Measurements from ENCODE around the gene SLC4A7. TPM values are rescaled to one million over a fixed set of nuclear protein-coding genes. Genes with fewer than 3 reads are reported as not detected.

The SLC4A7 gene
- polyA plus RNA-seq, 1 experiment, result 42.9 TPM

GRCh38 chr3:27509376-27509775 is 25.2 kb upstream of the SLC4A7 start:
- no peak for DNase-seq (ENCODE audit: low read depth, low spot score)
- Histone ChIP-seq H3K4me3 (ENCODE audit: low read depth, low read length) (no peak overlapping the region), H3K27me3 (ENCODE audit: control insufficient read depth, insufficient read depth, low read length) (no peaks in the 10 kb centered on the region), H3K27ac (ENCODE audit: low read depth, low read length) (no peak overlapping the region), H3K9me3 (ENCODE audit: control insufficient read depth, insufficient read depth, low read length) (no peaks in the 10 kb centered on the region; the same call in 1 of the 2 replicates)
- CTCF ChIA-PET, result interaction anchor here (0.6 kb wide), 1 partner anchor 171 kb away, joined by 9 read pairs; no protein-coding TSS in a partner anchor
- POLR2A ChIA-PET, result no interaction called here
- TF ChIP-seq, protein P1, sequence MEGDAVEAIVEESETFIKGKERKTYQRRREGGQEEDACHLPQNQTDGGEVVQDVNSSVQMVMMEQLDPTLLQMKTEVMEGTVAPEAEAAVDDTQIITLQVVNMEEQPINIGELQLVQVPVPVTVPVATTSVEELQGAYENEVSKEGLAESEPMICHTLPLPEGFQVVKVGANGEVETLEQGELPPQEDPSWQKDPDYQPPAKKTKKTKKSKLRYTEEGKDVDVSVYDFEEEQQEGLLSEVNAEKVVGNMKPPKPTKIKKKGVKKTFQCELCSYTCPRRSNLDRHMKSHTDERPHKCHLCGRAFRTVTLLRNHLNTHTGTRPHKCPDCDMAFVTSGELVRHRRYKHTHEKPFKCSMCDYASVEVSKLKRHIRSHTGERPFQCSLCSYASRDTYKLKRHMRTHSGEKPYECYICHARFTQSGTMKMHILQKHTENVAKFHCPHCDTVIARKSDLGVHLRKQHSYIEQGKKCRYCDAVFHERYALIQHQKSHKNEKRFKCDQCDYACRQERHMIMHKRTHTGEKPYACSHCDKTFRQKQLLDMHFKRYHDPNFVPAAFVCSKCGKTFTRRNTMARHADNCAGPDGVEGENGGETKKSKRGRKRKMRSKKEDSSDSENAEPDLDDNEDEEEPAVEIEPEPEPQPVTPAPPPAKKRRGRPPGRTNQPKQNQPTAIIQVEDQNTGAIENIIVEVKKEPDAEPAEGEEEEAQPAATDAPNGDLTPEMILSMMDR (IDR thresholded peaks at IDR 0.05; ENCODE audit: low read depth, low read length), result no peak

GRCh38 chr3:27508424-27508823 is 24.2 kb upstream of the SLC4A7 start:
- DNase-seq (ENCODE audit: low read depth, low spot score), result no peak
- ChIA-PET POLR2A (no interaction called here), CTCF (interaction anchor here (0.6 kb wide), 1 partner anchor 172 kb away, joined by 9 read pairs; no protein-coding TSS in a partner anchor)
- Histone ChIP-seq H3K4me3 (ENCODE audit: low read depth, low read length) (no peak overlapping the region), H3K27me3 (ENCODE audit: control insufficient read depth, insufficient read depth, low read length) (no peaks in the 10 kb centered on the region), H3K9me3 (ENCODE audit: control insufficient read depth, insufficient read depth, low read length) (no peaks in the 10 kb centered on the region; the same call in 1 of the 2 replicates), H3K27ac (ENCODE audit: low read depth, low read length) (no peak overlapping the region)
- TF ChIP-seq, protein P1 (IDR thresholded peaks at IDR 0.05; ENCODE audit: low read depth, low read length), result no peak

DNA sequence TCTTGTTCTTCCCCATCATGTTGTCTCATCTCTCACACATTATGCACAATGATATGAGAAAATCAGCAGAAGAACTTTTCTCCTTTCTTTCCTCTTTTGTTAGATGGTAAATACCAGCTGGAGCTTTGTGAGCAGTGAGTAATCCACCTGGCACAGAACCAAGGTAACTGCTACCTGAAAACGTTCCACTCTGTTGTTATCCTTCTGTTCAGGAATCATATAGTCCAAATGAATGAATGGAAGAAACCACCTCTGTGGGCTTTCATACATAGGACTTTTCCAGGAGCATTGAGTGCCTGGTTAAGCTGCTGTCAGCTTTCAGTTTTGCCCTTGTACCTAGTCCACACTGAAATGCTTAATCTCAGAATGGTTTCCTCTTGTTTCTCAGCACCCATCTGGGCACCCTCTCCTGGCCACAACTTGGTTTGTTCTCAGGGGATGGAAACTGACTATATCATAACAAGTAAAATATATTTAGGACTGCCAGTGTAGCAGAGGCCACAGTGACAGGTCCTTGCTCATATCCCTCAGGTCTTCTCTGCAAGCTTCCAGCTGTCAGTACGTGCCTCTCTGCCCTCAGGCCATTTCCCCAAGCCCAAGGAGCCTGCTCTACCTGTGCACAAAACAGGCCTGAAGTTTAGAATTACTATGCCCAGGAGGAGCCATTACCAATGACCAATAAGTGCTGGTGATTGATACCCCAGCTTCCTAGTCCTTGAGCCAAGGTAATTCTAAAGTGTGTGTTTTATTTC is 23.5 kb upstream of the SLC4A7 start:
- POLR2A ChIA-PET, result interaction anchor here (1.1 kb wide), 1 partner anchor 14 kb away, joined by 3 read pairs; no protein-coding TSS in a partner anchor
- DNase-seq (ENCODE audit: low read depth, low spot score), result no peak
- CTCF ChIA-PET, result interaction anchor here (0.6 to 1.1 kb wide), 3 partner anchors 11 to 174 kb away, joined by 3 read pairs; no protein-coding TSS in a partner anchor

GRCh38 chr3:27507111-27507510 is 22.9 kb upstream of the SLC4A7 start:
- H3K4me3 ChIP-seq (ENCODE audit: low read depth, low read length), result no peak overlapping the region
- CTCF ChIA-PET, result interaction anchor here (1.0 to 1.1 kb wide), 2 partner anchors 11 to 174 kb away, joined by 3 read pairs; no protein-coding TSS in a partner anchor
- TF ChIP-seq, protein P1 (IDR thresholded peaks at IDR 0.05; ENCODE audit: low read depth, low read length), result no peak
- H3K9me3 ChIP-seq (ENCODE audit: control insufficient read depth, insufficient read depth, low read length), result no peaks in the 10 kb centered on the region; the same call in 1 of the 2 replicates
- POLR2A ChIA-PET, result interaction anchor here (0.6 to 1.1 kb wide), 2 partner anchors 15 to 209 kb away, joined by 3 to 5 read pairs; no protein-coding TSS in a partner anchor
- H3K27ac ChIP-seq (ENCODE audit: low read depth, low read length), result no peak overlapping the region
- DNase-seq (ENCODE audit: low read depth, low spot score), result no peak
- no peaks in the 10 kb centered on the region for H3K27me3 ChIP-seq (ENCODE audit: control insufficient read depth, insufficient read depth, low read length)

More for the DNA sequence above, 23.5 kb upstream of the SLC4A7 start:
- H3K27me3 ChIP-seq (ENCODE audit: control insufficient read depth, insufficient read depth, low read length), result no peaks in the 10 kb centered on the region
- TF ChIP-seq, protein P1 (IDR thresholded peaks at IDR 0.05; ENCODE audit: low read depth, low read length), result no peak
- no peak overlapping the region for H3K27ac ChIP-seq (ENCODE audit: low read depth, low read length)
- no peaks in the 10 kb centered on the region; the same call in 1 of the 2 replicates for H3K9me3 ChIP-seq (ENCODE audit: control insufficient read depth, insufficient read depth, low read length)
- no peak overlapping the region for H3K4me3 ChIP-seq (ENCODE audit: low read depth, low read length)

GRCh38 chr3:27504749-27505148 is 20.6 kb upstream of the SLC4A7 start:
- POLR2A ChIA-PET, result interaction anchor here (1.6 kb wide), 1 partner anchor 17 kb away, joined by 3 read pairs; no protein-coding TSS in a partner anchor
- Histone ChIP-seq H3K9me3 (ENCODE audit: control insufficient read depth, insufficient read depth, low read length) (no peaks in the 10 kb centered on the region; the same call in 1 of the 2 replicates), H3K4me3 (ENCODE audit: low read depth, low read length) (no peak overlapping the region), H3K27me3 (ENCODE audit: control insufficient read depth, insufficient read depth, low read length) (no peaks in the 10 kb centered on the region), H3K27ac (ENCODE audit: low read depth, low read length) (peak overlapping the region; percentile 54)
- TF ChIP-seq, protein P1 (IDR thresholded peaks at IDR 0.05; ENCODE audit: low read depth, low read length), result no peak
- DNase-seq (ENCODE audit: low read depth, low spot score), result no peak
- CTCF ChIA-PET, result no interaction called here

Data from AG04450 (cell line).